Body of pancreas (tissue), 4 donors: ENCODE results near the gene CDCP1.

ENCODE experiments used
- CTCF ChIP-seq, 7 experiments: fragments of 450-650 bp in 4 of 7; fragments of 200-600 bp in 3 of 7; sonication (generic) in 3 of 7; IDR thresholded peaks; one replicate each; pipeline ENCODE4 v1.5.1; 2016 to 2019; ENCODE audit warnings: antibody characterized with exemption in 7 of 7
- POLR2A ChIP-seq, 3 donors: fragments of 450-650 bp; IDR thresholded peaks; one replicate each; pipeline ENCODE4 v1.6.1; 2016; ENCODE audit warnings: antibody characterized with exemption in 3 of 3, mild to moderate bottlenecking in 2 of 3

GRCh38 chr3:45062697-45063070, 83.5 kb downstream of the CDCP1 start:
- TF ChIP-seq CTCF (IDR thresholded peaks at IDR 0.05) = no peak
- no peak for TF ChIP-seq POLR2A (IDR thresholded peaks at IDR 0.05)
